Measurements from ENCODE around the gene CCDC127. TPM values are rescaled to one million over a fixed set of nuclear protein-coding genes. Genes with fewer than 3 reads are reported as not detected.
A peak's percentile ranks its signal among the peaks of the same experiment; 100 is the strongest.

Gene CCDC127
- total RNA-seq, 1 experiment from 2014 or later = 5.4 TPM

DNA sequence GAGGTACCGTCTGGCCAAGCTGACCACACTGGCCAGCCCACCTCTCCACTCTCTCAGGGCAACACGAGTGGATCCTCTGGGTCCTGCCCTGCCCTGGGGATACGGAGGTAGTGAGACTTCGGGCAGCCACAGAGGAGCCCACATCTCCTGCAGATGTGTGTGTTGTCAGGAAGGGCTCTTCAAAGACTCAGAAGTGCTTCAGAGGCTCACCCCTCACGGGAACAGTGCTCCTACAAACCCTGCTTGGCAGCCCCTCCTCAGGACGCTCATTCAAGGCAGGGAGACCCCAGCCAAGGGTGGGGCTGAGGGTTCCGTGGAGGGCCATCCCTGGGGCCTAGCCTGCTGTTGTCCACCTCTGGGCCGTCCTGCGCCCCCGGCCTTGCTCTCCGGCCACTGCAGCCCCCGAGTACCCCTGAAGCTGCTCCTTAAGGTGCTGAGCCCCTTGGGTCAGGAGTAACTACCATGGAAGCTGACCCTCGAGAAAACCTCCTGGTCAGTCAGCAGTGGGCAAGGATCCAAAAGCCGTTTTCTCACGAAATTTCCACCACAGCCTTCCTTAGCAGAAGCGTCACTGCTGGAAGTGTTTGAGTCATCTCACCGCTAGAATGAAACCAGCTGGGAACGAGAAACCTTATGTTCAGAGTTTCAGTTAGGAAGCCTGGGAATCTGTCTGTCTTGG is 49.8 kb downstream of the CCDC127 start:
- no peak for TF ChIP-seq EZH2 (IDR thresholded peaks at IDR 0.05; ENCODE audit: low read length, unreplicated experiment)
- TF ChIP-seq EZH2phosphoT487 (IDR thresholded peaks at IDR 0.05; ENCODE audit: borderline replicate concordance, low read length) = no peak
- TF ChIP-seq, protein P1, sequence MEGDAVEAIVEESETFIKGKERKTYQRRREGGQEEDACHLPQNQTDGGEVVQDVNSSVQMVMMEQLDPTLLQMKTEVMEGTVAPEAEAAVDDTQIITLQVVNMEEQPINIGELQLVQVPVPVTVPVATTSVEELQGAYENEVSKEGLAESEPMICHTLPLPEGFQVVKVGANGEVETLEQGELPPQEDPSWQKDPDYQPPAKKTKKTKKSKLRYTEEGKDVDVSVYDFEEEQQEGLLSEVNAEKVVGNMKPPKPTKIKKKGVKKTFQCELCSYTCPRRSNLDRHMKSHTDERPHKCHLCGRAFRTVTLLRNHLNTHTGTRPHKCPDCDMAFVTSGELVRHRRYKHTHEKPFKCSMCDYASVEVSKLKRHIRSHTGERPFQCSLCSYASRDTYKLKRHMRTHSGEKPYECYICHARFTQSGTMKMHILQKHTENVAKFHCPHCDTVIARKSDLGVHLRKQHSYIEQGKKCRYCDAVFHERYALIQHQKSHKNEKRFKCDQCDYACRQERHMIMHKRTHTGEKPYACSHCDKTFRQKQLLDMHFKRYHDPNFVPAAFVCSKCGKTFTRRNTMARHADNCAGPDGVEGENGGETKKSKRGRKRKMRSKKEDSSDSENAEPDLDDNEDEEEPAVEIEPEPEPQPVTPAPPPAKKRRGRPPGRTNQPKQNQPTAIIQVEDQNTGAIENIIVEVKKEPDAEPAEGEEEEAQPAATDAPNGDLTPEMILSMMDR (conservative IDR thresholded peaks at IDR 0.05; ENCODE audit: low read depth, low read length) = no peak
- Histone ChIP-seq H3K79me2 (ENCODE audit: low read length) (no peaks in the 10 kb centered on the region), H3K4me2 (ENCODE audit: low read length) (peak overlapping the region; percentile 64), H3K4me1 (ENCODE audit: insufficient read depth, low read length) (peaks cover 24% of the 10 kb centered on the region), H3K9ac (ENCODE audit: low read length) (peak overlapping the region; percentile 89), H3K27me3 (ENCODE audit: low read length) (no peaks in the 10 kb centered on the region), H2AFZ (ENCODE audit: low read length) (no peak overlapping the region), H4K20me1 (ENCODE audit: low read length) (no peaks in the 10 kb centered on the region), H3K36me3 (ENCODE audit: low read depth, low read length) (no peaks in the 10 kb centered on the region), H3K4me3 (ENCODE audit: low read length) (peak overlapping the region; percentile 18; the same call in 1 of the 2 replicates), H3K27ac (ENCODE audit: low read length) (peak overlapping the region; percentile 95), H3K9me3 (ENCODE audit: low read length) (no peaks in the 10 kb centered on the region), H3F3A (ENCODE audit: low read length, unreplicated experiment) (peaks cover 3% of the 10 kb centered on the region), H3K9me2 (replicated peaks; ENCODE audit: low read length) (no peaks in the 10 kb centered on the region)
- ATAC-seq (peak; percentile 74), DNase-seq (peak; percentile 88)
- POLR2A ChIA-PET (ENCODE audit: unreplicated experiment) = no interaction called here
- intact Hi-C loops (cut with micrococcal nuclease) = no loop called here
- BruUV-seq (replicated peaks) = no TSS peak
- CTCF ChIA-PET = no interaction called here

DNA sequence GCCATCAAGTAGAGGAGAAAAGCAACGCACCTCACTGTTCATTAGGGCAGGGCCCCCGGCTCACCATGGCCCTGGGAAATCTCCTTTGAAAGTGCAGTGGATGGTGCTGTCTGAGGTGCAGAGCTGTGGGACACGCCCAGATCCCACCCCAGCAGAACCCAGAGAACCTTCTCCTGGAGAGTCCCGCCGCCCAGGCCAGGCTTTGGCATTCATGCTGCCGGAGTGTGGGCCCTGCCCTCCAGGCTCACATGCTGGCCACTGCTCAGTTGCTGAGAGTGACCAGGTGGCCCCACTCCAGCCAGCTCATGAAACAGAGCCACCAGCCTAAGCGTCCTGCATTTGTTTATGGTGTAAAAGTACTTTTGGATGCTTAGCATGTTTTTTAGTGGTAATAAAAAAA is 50.4 kb downstream of the CCDC127 start:
- Histone ChIP-seq H3F3A (ENCODE audit: low read length, unreplicated experiment) (peaks cover 3% of the 10 kb centered on the region), H3K79me2 (ENCODE audit: low read length) (no peaks in the 10 kb centered on the region), H3K9ac (ENCODE audit: low read length) (peak overlapping the region; percentile 89), H3K4me1 (ENCODE audit: insufficient read depth, low read length) (peaks cover 24% of the 10 kb centered on the region), H3K27me3 (ENCODE audit: low read length) (no peaks in the 10 kb centered on the region), H3K9me2 (replicated peaks; ENCODE audit: low read length) (no peaks in the 10 kb centered on the region), H3K36me3 (ENCODE audit: low read depth, low read length) (no peaks in the 10 kb centered on the region), H4K20me1 (ENCODE audit: low read length) (no peaks in the 10 kb centered on the region), H2AFZ (ENCODE audit: low read length) (no peak overlapping the region), H3K27ac (ENCODE audit: low read length) (peak overlapping the region; percentile 95), H3K4me2 (ENCODE audit: low read length) (no peak overlapping the region), H3K4me3 (ENCODE audit: low read length) (no peak overlapping the region), H3K9me3 (ENCODE audit: low read length) (no peaks in the 10 kb centered on the region)
- DNase-seq (no peak), ATAC-seq (no peak)
- POLR2A ChIA-PET (ENCODE audit: unreplicated experiment) = no interaction called here
- no TSS peak for BruUV-seq (replicated peaks)
- TF ChIP-seq, protein P1 (conservative IDR thresholded peaks at IDR 0.05; ENCODE audit: low read depth, low read length) = no peak
- no peak for TF ChIP-seq EZH2phosphoT487 (IDR thresholded peaks at IDR 0.05; ENCODE audit: borderline replicate concordance, low read length)
- no peak for TF ChIP-seq EZH2 (IDR thresholded peaks at IDR 0.05; ENCODE audit: low read length, unreplicated experiment)
- CTCF ChIA-PET = no interaction called here
- intact Hi-C loops (cut with micrococcal nuclease) = no loop called here
